NB4 (cell line): ENCODE data around the gene XYLT1.

Experiments
- DNase-seq: peaks from one replicate; pipeline ENCODE4 v3.0.0; 2010; ENCODE audit warnings: low read depth
- H3K4me3 ChIP-seq: one replicate; pipeline ENCODE4 v1.5.1; 2011; ENCODE audit warnings: mild to moderate bottlenecking, low read depth, low read length, moderate library complexity
- MYC ChIP-seq: IDR thresholded peaks from 2 replicates; pipeline ENCODE4 v1.6.1; 2011; ENCODE audit warnings: low read depth, low read length
- POLR2A ChIP-seq: IDR thresholded peaks from 2 replicates; pipeline ENCODE4 v1.6.1; 2011; ENCODE audit warnings: mild to moderate bottlenecking; ENCODE audit not compliant: insufficient read length; ENCODE audit errors: extremely low read depth
- TF ChIP-seq, protein P1 (sequence below): IDR thresholded peaks from one replicate; pipeline ENCODE4 v1.5.1; 2012; ENCODE audit warnings: low read depth, low read length
- TF ChIP-seq, protein P2 (sequence below): IDR thresholded peaks from 2 replicates; pipeline ENCODE4 v1.6.1; 2011; ENCODE audit warnings: low read depth, low read length

The XYLT1 gene

DNA sequence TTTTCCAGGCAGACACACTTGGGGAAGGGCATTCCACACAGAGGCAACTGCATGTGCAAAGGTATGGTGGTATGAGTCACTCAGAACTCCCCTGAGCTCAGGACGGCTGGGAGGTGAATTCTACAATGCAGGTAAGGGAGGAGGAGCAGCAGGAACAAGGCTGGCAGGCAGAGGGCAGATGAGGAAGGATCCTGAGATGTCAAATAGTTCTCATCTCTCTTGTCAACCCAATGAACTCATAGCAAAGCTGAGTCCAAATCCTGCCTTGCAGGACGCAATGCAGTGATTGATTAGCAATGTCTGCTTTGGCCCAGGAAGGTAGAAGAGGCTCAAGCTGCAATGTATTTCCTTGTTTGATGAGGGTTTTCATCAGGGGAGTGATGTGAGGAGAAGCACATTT is 243.5 kb downstream of the XYLT1 start:
- H3K4me3 ChIP-seq = no peak overlapping the region
- DNase-seq = no peak
- TF ChIP-seq MYC (no peak), POLR2A (no peak)
- TF ChIP-seq, protein P1, sequence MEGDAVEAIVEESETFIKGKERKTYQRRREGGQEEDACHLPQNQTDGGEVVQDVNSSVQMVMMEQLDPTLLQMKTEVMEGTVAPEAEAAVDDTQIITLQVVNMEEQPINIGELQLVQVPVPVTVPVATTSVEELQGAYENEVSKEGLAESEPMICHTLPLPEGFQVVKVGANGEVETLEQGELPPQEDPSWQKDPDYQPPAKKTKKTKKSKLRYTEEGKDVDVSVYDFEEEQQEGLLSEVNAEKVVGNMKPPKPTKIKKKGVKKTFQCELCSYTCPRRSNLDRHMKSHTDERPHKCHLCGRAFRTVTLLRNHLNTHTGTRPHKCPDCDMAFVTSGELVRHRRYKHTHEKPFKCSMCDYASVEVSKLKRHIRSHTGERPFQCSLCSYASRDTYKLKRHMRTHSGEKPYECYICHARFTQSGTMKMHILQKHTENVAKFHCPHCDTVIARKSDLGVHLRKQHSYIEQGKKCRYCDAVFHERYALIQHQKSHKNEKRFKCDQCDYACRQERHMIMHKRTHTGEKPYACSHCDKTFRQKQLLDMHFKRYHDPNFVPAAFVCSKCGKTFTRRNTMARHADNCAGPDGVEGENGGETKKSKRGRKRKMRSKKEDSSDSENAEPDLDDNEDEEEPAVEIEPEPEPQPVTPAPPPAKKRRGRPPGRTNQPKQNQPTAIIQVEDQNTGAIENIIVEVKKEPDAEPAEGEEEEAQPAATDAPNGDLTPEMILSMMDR = no peak
- TF ChIP-seq, protein P2, sequence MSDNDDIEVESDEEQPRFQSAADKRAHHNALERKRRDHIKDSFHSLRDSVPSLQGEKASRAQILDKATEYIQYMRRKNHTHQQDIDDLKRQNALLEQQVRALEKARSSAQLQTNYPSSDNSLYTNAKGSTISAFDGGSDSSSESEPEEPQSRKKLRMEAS = no peak

DNA sequence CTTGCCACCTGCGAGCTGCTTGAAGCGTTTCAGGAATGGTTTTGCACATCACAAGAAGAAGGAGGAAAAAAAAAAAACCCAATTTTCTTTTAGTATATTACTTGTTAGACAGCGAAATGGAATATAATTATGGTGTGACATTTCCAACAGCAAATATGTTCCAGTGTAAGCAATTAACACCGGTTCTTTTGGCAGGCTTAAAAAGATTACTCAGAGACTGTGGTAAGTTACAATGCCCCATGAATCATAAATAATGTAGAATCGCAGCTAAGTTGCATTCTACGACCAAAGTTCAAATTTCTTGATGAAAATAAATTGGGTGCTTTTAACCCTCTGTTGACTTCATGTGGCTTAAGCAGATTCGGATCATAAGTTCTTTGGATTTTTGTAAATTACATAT is 245.2 kb downstream of the XYLT1 start:
- no peak overlapping the region for H3K4me3 ChIP-seq
- DNase-seq = no peak
- TF ChIP-seq MYC = no peak
- TF ChIP-seq, protein P1 = no peak
- TF ChIP-seq, protein P2 = no peak
- no peak for TF ChIP-seq POLR2A

DNA sequence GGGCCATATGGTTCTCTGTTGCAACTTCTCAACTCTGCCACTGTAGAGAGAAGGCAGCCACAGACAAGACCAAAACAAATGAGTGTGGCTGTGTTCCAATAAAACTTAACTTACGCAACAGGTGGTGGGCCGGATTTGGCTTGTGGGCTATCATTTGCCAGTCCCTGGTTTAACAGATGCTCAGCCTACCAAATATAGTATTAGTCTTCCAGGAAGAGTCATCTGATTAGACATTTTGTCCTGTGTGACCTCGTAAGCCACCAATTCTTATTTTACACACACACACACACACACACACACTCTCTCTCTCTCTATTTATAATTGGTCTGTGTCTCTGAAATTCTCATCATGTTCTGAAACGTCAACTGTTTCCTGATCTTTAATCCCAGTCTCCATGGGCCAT is 245.9 kb downstream of the XYLT1 start:
- no peak overlapping the region for H3K4me3 ChIP-seq
- TF ChIP-seq, protein P1 = no peak
- TF ChIP-seq MYC = no peak
- TF ChIP-seq, protein P2 = no peak
- TF ChIP-seq POLR2A = no peak
- peak; percentile 94 for DNase-seq

DNA sequence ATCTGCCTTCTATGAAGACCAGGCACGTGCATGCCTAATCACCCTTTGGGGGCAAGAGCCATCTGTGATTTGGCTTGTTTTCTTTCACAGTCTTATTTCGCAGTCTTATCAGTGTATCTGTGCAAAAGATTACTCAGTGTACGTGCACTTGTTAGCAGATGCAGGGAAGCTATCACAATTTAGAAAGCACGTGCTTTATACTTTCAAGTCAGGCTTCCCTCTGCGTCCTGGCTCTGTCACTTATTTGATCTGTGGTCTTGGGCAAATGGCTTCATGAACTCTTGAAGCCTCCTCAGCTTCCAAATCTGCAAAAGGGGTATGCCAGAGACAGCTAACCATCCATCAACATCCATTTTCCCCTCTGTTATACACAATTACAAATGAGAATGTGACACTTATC is 246.4 kb downstream of the XYLT1 start:
- H3K4me3 ChIP-seq = no peak overlapping the region
- TF ChIP-seq, protein P2 = no peak
- TF ChIP-seq MYC (no peak), POLR2A (no peak)
- TF ChIP-seq, protein P1 = no peak
- peak; percentile 12 for DNase-seq

DNA sequence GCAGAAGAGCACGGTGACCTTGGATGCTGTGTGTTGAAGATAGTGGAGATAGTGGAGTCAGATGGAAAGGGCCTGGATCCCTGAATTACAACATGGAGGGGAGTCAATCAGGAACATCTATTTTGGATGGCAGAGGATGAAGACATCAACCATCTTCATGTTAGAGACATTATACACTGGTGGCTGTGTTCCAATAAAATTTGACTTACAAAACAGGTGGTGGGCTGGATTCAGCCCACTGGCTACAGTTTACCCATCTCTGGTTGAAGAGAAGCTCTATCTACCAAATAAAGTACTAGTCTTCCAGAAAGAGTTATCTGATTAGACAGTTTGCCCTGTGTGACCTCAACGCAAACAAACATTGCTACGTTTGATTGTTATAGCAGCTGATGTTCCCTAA is 247.2 kb downstream of the XYLT1 start:
- DNase-seq = no peak
- no peak overlapping the region for H3K4me3 ChIP-seq
- no peak for TF ChIP-seq POLR2A
- TF ChIP-seq, protein P1 = no peak

DNA sequence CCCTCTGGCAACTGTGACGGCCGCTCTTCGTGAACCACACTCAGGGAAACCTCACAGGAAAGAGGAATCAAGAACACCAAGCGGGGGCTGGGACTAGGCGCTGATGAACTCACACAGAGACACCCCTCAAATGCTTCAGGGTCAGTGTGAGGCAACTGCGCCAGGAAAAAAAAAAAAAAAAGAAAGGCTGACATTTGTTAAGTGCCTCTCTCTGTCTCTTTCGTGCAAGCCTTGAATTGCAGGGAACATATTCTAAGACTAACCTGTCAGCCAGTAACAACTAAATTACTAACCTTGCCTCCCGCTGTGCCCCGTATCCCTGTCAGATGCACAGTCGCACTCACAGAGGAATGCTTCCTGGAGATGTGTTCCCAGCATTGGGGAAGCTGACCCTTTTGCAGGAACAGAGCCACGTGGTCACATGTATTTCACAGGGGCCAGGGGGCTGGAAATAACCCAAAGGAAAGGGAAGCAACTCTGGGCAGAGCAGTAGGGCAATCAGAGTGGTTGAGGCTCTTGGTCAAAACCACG is 247.8 kb downstream of the XYLT1 start:
- H3K4me3 ChIP-seq = no peak overlapping the region
- TF ChIP-seq, protein P1 = no peak
- no peak for TF ChIP-seq MYC
- TF ChIP-seq, protein P2 = peak; percentile 72; the same call in 1 of the 2 replicates
- peak; percentile 46 for DNase-seq
